Measurements from ENCODE around the gene KCNIP4. TPM values are rescaled to one million over a fixed set of nuclear protein-coding genes. Genes with fewer than 3 reads are reported as not detected.

Gene KCNIP4
- total and polyA plus RNA-seq, 10 donors, result not detected

GRCh38 chr4:21211846-21212245 is 736.7 kb downstream of the KCNIP4 start:
- no peak for TF ChIP-seq CTCF (IDR thresholded peaks at IDR 0.05 in 8 of 11, conservative IDR thresholded peaks at IDR 0.05 in 3 of 11)
- no peak for TF ChIP-seq POLR2AphosphoS5 (IDR thresholded peaks at IDR 0.05)
- TF ChIP-seq POLR2A (IDR thresholded peaks at IDR 0.05), result no peak
- no peaks in the 10 kb centered on the region for H3K36me3 ChIP-seq
- no peak for DNase-seq
- no peak overlapping the region for H3K27ac ChIP-seq
- no peaks in the 10 kb centered on the region for H3K27me3 ChIP-seq (replicated peaks in 1 of 7)
- no peaks in the 10 kb centered on the region for H3K4me1 ChIP-seq
- H3K4me3 ChIP-seq, result no peak overlapping the region
- peaks cover 0 to 3% (median 0%) of the 10 kb centered on the region in 8 donors for H3K9me3 ChIP-seq
- intact Hi-C loops (cut with DNase I; ENCODE audit: low total_unique reads), result no loop called here

- Histone ChIP-seq H3K4me3 (no peak overlapping the region), H3K4me1 (no peaks in the 10 kb centered on the region), H3K9me3 (peaks cover 0 to 3% (median 0%) of the 10 kb centered on the region in 8 donors), H3K36me3 (no peaks in the 10 kb centered on the region), H3K27ac (no peak overlapping the region), H3K27me3 (replicated peaks in 1 of 7) (no peaks in the 10 kb centered on the region)
- intact Hi-C loops (cut with DNase I; ENCODE audit: low total_unique reads), result no loop called here
- no peak for DNase-seq
- TF ChIP-seq POLR2AphosphoS5 (IDR thresholded peaks at IDR 0.05), result no peak
- no peak for TF ChIP-seq POLR2A (IDR thresholded peaks at IDR 0.05)
- no peak for TF ChIP-seq CTCF (IDR thresholded peaks at IDR 0.05 in 8 of 11, conservative IDR thresholded peaks at IDR 0.05 in 3 of 11)
- WGBS, 5 donors, result 4 to 11% (median 8%) methylated on average over 2 of the region's 2 CpGs
Measured at GRCh38 chr4:21209860-21210259, 738.7 kb downstream of the KCNIP4 start.

DNA sequence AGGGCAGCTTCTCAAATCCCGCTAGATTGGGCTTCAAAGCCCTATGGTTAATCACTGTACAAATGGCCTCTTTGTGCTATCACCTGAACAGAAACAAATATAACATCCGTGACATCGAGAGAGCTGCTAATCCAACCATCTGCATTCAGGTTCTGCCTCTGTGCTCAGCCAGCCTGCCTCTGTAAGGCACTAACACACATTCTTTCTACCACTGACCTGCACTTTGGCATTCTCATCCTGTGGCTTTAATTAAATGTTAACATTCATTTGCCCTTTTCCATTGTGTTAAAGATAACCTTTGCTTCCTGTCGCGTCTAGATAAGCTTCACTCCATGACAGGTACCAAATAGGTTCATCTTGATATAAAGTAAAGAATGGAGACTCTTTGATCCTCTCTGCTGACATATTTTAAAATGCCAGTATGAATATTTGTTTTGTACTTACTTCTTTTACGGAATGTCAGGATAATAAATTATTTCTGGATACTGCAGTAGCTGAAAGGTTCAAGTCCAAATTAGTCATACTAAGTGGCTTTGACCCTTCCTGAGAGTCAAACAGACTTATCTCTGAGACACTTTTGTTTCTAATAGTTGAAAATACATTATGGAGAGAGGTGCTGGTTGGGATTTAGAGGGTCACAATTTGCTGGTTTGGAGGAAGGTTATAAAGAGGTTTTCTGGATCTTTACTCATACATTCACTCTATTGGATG is 742.6 kb downstream of the KCNIP4 start:
- H3K27me3 ChIP-seq (replicated peaks in 1 of 7), result no peaks in the 10 kb centered on the region
- intact Hi-C loops (cut with DNase I; ENCODE audit: low total_unique reads), result no loop called here
- TF ChIP-seq POLR2A (IDR thresholded peaks at IDR 0.05), result no peak
- 27 to 49% (median 42%) methylated on average over 6 of the region's 6 CpGs for WGBS, 5 donors
- no peak overlapping the region for H3K27ac ChIP-seq
- H3K9me3 ChIP-seq, result peaks cover 0 to 7% (median 0%) of the 10 kb centered on the region in 8 donors
- no peaks in the 10 kb centered on the region for H3K36me3 ChIP-seq
- H3K4me1 ChIP-seq, result no peaks in the 10 kb centered on the region
- DNase-seq, result no peak
- no peak overlapping the region for H3K4me3 ChIP-seq

GRCh38 chr4:21203416-21203815 is 745.2 kb downstream of the KCNIP4 start:
- no peak for DNase-seq
- H3K9me3 ChIP-seq, result peaks cover 0 to 7% (median 0%) of the 10 kb centered on the region in 8 donors
- intact Hi-C loops (cut with DNase I; ENCODE audit: low total_unique reads), result no loop called here
- H3K4me3 ChIP-seq, result no peak overlapping the region
- H3K27me3 ChIP-seq (replicated peaks in 1 of 7), result no peaks in the 10 kb centered on the region
- TF ChIP-seq POLR2A (IDR thresholded peaks at IDR 0.05) (no peak), CTCF (IDR thresholded peaks at IDR 0.05 in 8 of 11, conservative IDR thresholded peaks at IDR 0.05 in 3 of 11) (no peak), POLR2AphosphoS5 (IDR thresholded peaks at IDR 0.05) (no peak)
- 70 to 92% (median 76%) methylated on average over 1 of the region's 1 CpG for WGBS, 5 donors
- H3K27ac ChIP-seq, result no peak overlapping the region
- no peaks in the 10 kb centered on the region for H3K36me3 ChIP-seq
- no peaks in the 10 kb centered on the region for H3K4me1 ChIP-seq
